Gastrocnemius medialis (tissue), 4 donors: ENCODE measurements around the gene SKIDA1.

Source experiments
- POLR2A ChIP-seq, 2 donors: fragments of 450-650 bp; IDR thresholded peaks; one replicate each; pipeline ENCODE4 v1.6.1; 2017; ENCODE audit warnings: antibody characterized with exemption in 2 of 2, mild to moderate bottlenecking in 2 of 2, moderate library complexity in 2 of 2
- TF ChIP-seq, protein P1 (sequence below), 5 experiments: fragments of 450-650 bp in 3 of 5; fragments of 200-600 bp in 2 of 5; sonication (generic) in 2 of 5; IDR thresholded peaks in 4 of 5; conservative IDR thresholded peaks in 1 of 5; 1 replicate in 4 of 5; 2 replicates in 1 of 5; pipeline ENCODE4 v1.5.1; 2016 to 2019; ENCODE audit warnings: antibody characterized with exemption in 5 of 5, mild to moderate bottlenecking in 3 of 5, moderate library complexity in 3 of 5

DNA sequence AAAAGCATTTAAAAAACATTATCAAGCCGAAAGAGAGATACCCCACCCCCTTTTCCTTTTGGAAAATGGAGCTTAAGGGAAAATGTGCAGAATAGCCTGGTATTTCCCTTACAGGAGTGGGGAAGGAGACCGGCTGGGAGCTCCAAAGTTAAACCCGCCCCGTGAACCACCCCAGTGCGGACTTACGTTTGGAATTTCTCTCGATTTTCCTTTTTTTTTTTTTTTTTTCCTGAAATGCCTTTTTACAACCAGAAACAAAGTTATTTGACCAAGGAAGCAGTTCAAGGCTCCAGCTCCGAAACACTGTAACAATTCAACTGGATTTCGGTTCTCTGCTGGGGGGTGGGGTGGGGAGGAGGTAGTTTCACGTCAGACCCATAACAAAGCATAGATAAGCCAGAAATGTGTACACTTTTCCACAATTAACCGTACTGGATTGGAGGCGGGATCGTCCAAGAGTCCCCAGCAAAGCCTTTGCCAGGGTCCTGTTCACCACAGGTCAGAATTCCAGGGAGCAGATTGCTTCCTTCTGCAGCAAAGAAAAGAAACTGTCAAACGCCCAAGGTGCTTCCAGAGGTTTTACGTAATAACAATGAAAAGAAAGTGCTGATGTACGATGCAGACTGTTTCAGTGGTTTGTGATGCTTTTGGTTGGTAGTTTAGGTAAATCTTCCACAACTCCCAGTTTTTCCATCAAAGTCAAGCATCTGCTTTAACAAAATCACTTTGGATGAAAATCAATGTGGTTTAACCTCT lies 6.7 kb downstream of the SKIDA1 start:
- TF ChIP-seq, protein P1, sequence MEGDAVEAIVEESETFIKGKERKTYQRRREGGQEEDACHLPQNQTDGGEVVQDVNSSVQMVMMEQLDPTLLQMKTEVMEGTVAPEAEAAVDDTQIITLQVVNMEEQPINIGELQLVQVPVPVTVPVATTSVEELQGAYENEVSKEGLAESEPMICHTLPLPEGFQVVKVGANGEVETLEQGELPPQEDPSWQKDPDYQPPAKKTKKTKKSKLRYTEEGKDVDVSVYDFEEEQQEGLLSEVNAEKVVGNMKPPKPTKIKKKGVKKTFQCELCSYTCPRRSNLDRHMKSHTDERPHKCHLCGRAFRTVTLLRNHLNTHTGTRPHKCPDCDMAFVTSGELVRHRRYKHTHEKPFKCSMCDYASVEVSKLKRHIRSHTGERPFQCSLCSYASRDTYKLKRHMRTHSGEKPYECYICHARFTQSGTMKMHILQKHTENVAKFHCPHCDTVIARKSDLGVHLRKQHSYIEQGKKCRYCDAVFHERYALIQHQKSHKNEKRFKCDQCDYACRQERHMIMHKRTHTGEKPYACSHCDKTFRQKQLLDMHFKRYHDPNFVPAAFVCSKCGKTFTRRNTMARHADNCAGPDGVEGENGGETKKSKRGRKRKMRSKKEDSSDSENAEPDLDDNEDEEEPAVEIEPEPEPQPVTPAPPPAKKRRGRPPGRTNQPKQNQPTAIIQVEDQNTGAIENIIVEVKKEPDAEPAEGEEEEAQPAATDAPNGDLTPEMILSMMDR (IDR thresholded peaks at IDR 0.05 in 4 of 5, conservative IDR thresholded peaks at IDR 0.05 in 1 of 5) = no peak
- TF ChIP-seq POLR2A (IDR thresholded peaks at IDR 0.05) = no peak
